Measurements from ENCODE around the gene C5orf52. TPM values are rescaled to one million over a fixed set of nuclear protein-coding genes. Genes with fewer than 3 reads are reported as not detected.
"Not testable (repeated sequence)": the region's sequence is repeated elsewhere in the genome, so short reads cannot be mapped to it uniquely, and the experiment has no call there.

Gene C5orf52
- polyA plus RNA-seq, 2 of the 4 experiments (the other 2 are of a cell fraction): not detected

DNA sequence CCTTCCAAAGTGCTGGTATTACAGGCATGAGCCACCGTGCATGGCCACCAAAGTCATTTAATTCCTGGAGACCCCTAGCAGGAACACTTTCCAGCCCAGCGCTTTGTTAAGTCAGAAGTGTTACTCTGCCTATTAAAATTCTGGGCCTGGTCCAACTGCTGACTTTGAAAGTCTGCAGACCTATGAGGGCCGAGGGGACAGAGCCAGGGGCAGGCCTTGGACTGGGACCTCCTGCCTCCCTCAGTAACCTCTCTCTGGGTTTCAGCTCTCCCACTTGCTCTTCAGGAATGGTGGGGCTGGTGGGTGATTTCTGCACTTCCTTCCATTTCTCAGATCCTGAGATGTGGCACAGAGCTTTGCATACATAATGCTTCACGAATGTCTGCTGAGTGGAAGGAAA is 9.7 kb downstream of the C5orf52 start:
- DNase-seq (ENCODE audit: low read depth in 1 of 2, low spot score in 1 of 2): no peak
- 52% methylated on average over 4 of the region's 4 CpGs for WGBS (ENCODE audit: missing lambda C conversion rate)
- ChIA-PET POLR2A (no interaction called here), CTCF (interaction anchor here (1.6 to 2.3 kb wide), 3 partner anchors 10 to 62 kb away, joined by 3 to 8 read pairs (median 6); partner anchors contain the start of gene LSM11)
- ATAC-seq: no peak
- no peak for FAIRE-seq
- H3K4me3 ChIP-seq: no peak overlapping the region
- no peak overlapping the region for H3K4me2 ChIP-seq
- no peak overlapping the region for H3K27ac ChIP-seq
- no peaks in the 10 kb centered on the region for H3K4me1 ChIP-seq
- no peaks in the 10 kb centered on the region for H3K9me3 ChIP-seq
- no peak for TF ChIP-seq CBX8 (IDR thresholded peaks at IDR 0.05)
- TF ChIP-seq MAFK (IDR thresholded peaks at IDR 0.05; ENCODE audit: partially characterized antibody): no peak
- no peak for TF ChIP-seq NFE2L2 (conservative IDR thresholded peaks at IDR 0.05; ENCODE audit: low read length)
- no peak for TF ChIP-seq RNF2 (IDR thresholded peaks at IDR 0.05; ENCODE audit: borderline replicate concordance, low read depth)
- no peak for TF ChIP-seq RCOR1 (IDR thresholded peaks at IDR 0.05; ENCODE audit: low read depth, low read length)
- no peak for TF ChIP-seq FOXS1 (CRISPR knock-in tag; IDR thresholded peaks at IDR 0.05)
- TF ChIP-seq, protein P1, sequence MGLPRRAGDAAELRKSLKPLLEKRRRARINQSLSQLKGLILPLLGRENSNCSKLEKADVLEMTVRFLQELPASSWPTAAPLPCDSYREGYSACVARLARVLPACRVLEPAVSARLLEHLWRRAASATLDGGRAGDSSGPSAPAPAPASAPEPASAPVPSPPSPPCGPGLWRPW (IDR thresholded peaks at IDR 0.05): no peak
- TF ChIP-seq SMC3 (IDR thresholded peaks at IDR 0.05): no peak
- TF ChIP-seq JUNB (IDR thresholded peaks at IDR 0.05): no peak
- TF ChIP-seq, protein P2, sequence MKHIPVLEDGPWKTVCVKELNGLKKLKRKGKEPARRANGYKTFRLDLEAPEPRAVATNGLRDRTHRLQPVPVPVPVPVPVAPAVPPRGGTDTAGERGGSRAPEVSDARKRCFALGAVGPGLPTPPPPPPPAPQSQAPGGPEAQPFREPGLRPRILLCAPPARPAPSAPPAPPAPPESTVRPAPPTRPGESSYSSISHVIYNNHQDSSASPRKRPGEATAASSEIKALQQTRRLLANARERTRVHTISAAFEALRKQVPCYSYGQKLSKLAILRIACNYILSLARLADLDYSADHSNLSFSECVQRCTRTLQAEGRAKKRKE (CRISPR knock-in tag; IDR thresholded peaks at IDR 0.05; ENCODE audit: low read depth): no peak
- TF ChIP-seq, protein P3, sequence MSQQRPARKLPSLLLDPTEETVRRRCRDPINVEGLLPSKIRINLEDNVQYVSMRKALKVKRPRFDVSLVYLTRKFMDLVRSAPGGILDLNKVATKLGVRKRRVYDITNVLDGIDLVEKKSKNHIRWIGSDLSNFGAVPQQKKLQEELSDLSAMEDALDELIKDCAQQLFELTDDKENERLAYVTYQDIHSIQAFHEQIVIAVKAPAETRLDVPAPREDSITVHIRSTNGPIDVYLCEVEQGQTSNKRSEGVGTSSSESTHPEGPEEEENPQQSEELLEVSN (IDR thresholded peaks at IDR 0.05; ENCODE audit: borderline replicate concordance, low read depth): no peak
- TF ChIP-seq ZSCAN20 (CRISPR knock-in tag; IDR thresholded peaks at IDR 0.05): no peak
- TF ChIP-seq TP53 (CRISPR knock-in tag; IDR thresholded peaks at IDR 0.05): no peak
- no peak for TF ChIP-seq POLR2AphosphoS2 (conservative IDR thresholded peaks at IDR 0.05; ENCODE audit: low read length)
- no peak for TF ChIP-seq EP300 (IDR thresholded peaks at IDR 0.05)
- no peak for TF ChIP-seq GATA3 (IDR thresholded peaks at IDR 0.05; ENCODE audit: borderline replicate concordance)
- no peak for TF ChIP-seq HOXA7 (CRISPR knock-in tag; IDR thresholded peaks at IDR 0.05)
- TF ChIP-seq, protein P4, sequence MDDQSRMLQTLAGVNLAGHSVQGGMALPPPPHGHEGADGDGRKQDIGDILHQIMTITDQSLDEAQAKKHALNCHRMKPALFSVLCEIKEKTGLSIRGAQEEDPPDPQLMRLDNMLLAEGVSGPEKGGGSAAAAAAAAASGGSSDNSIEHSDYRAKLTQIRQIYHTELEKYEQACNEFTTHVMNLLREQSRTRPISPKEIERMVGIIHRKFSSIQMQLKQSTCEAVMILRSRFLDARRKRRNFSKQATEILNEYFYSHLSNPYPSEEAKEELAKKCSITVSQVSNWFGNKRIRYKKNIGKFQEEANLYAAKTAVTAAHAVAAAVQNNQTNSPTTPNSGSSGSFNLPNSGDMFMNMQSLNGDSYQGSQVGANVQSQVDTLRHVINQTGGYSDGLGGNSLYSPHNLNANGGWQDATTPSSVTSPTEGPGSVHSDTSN (IDR thresholded peaks at IDR 0.05): no peak
- no peak for TF ChIP-seq MAZ (IDR thresholded peaks at IDR 0.05; ENCODE audit: borderline replicate concordance, low read depth, low read length)

DNA sequence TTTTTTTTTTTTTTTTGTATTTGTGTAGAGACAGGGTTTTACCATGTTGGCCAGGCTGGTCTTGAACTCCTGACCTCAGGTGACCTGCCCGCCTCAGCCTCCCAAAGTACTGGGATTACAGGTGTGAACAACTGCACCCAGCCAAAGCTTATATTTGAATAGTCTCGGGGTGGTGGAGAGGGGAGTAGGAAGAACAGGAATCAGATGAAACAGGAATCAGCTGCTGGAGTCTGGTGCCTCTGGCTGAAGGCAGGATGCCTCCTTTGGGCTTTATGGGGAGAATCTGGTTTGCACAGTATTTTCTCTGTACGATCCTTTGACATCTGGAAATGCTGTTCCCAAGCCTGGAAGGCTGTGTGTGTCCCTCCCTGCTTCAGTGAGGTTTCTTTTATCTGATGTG is 10.9 kb downstream of the C5orf52 start:
- H3K9me3 ChIP-seq: no peaks in the 10 kb centered on the region
- TF ChIP-seq, protein P5, sequence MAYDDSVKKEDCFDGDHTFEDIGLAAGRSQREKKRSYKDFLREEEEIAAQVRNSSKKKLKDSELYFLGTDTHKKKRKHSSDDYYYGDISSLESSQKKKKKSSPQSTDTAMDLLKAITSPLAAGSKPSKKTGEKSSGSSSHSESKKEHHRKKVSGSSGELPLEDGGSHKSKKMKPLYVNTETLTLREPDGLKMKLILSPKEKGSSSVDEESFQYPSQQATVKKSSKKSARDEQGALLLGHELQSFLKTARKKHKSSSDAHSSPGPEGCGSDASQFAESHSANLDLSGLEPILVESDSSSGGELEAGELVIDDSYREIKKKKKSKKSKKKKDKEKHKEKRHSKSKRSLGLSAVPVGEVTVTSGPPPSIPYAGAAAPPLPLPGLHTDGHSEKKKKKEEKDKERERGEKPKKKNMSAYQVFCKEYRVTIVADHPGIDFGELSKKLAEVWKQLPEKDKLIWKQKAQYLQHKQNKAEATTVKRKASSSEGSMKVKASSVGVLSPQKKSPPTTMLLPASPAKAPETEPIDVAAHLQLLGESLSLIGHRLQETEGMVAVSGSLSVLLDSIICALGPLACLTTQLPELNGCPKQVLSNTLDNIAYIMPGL (CRISPR knock-in tag; IDR thresholded peaks at IDR 0.05; ENCODE audit: borderline replicate concordance): no peak
- ATAC-seq (no peak), DNase-seq (ENCODE audit: low read depth in 1 of 2, low spot score in 1 of 2) (no peak), FAIRE-seq (no peak)
- 31% methylated on average over 3 of the region's 3 CpGs for WGBS (ENCODE audit: missing lambda C conversion rate)
- H3K4me1 ChIP-seq: no peaks in the 10 kb centered on the region
- no peak overlapping the region for H3K4me2 ChIP-seq
- POLR2A ChIA-PET: no interaction called here
- no peak overlapping the region for H3K27ac ChIP-seq
- CTCF ChIA-PET: interaction anchor here (0.7 to 2.3 kb wide), 5 partner anchors 9 to 310 kb away, joined by 3 to 8 read pairs (median 3); no protein-coding TSS in a partner anchor
- no peak overlapping the region for H3K4me3 ChIP-seq

DNA sequence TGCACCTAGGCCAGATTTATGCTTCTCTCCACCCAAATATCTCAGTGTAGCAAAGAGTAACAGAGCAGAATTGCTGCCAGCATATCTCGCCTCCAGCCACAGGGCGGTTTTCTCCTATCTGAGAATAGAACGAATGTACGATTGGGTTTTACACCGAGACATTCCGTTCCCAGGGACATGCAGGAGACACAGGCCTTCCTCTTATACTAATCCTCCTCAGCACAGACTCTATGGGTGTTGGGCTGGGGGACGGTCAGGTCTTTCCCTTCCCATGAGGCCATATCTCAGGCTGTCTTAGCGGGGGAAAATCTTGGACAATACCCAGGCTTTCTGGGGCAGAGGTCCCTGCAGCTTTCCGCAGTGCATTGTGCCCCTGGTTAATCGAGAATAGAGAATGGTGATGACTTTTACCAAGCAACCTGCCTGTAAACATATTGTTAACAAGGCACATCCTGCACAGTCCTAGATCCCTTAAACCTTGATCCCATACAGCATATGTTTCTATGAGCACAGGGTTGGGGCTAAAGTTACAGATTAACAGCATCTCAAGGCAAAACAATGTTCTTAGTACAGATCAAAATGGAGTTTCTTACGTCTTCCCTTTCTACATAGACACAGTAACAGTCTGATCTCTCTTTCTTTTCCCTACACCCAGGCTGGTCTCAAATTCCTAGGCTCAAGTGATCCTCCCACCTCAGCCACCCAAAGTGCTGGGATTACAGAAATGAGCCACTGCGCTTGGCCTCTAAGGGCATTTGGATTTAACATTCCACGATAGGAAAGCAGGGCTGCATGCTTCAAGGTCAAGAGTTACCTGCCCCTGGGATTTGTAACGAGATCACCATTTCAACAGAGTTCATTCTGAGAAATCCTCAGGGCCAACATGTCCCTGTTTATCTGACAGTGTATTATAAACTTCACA is 15.2 kb downstream of the C5orf52 start:
- ATAC-seq; FAIRE-seq; POLR2A ChIA-PET; CTCF ChIA-PET; H3K4me2 ChIP-seq; H3K9me3 ChIP-seq; DNase-seq (ENCODE audit: low read depth in 1 of 2, low spot score in 1 of 2); H3K27ac ChIP-seq; H3K4me3 ChIP-seq; H3K4me1 ChIP-seq: not testable (repeated sequence)
- WGBS (ENCODE audit: missing lambda C conversion rate): 82% methylated on average over 14 of the region's 14 CpGs

Data from A549 (cell line).